ENCODE measurements around the gene POLR2B. TPM values are rescaled to one million over a fixed set of nuclear protein-coding genes. Genes with fewer than 3 reads are reported as not detected.

Gene POLR2B
- total RNA-seq, 1 donor from 2014 or later = 23.4 TPM

- H3K27me3 ChIP-seq = no peaks in the 10 kb centered on the region
- peaks cover 27 to 47% of the 10 kb centered on the region in 2 donors for H3K36me3 ChIP-seq
- no peak overlapping the region for H3K27ac ChIP-seq
- H3K4me3 ChIP-seq = no peak overlapping the region
- intact Hi-C loops (cut with DNase I) = no loop called here
- no peaks in the 10 kb centered on the region for H3K9me3 ChIP-seq
- no peak for DNase-seq (ENCODE audit: low spot score in 2 of 2)
- TF ChIP-seq CTCF (IDR thresholded peaks at IDR 0.05) = no peak
- peaks cover 0 to 9% of the 10 kb centered on the region in 2 donors for H3K4me1 ChIP-seq
These were observed 7.5 kb downstream of the POLR2B start for GRCh38 chr4:56986192-56986591.

DNA sequence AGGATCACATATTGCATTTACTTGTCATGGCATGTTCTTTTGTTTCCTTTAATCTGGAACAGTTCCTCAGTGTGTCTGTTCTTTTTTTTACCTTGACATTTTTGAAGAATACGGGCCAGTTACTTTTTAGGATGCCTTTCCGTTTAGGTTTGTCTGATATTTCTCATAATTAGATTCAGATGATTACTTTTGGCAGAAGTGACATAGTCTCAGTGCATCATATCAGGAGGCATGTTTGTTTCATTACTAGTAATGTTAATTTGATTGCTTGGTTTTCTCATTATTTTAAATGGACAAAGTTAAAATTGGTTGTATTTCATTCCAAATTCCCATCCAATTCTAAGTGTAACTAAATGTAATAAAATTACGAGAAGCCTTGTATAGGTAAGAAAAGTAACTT is 8.3 kb downstream of the POLR2B start:
- no peak for DNase-seq (ENCODE audit: low spot score in 2 of 2)
- Histone ChIP-seq H3K9me3 (no peaks in the 10 kb centered on the region), H3K36me3 (peaks cover 27 to 53% of the 10 kb centered on the region in 2 donors), H3K4me1 (peaks cover 0 to 5% of the 10 kb centered on the region in 2 donors), H3K27ac (no peak overlapping the region), H3K4me3 (no peak overlapping the region), H3K27me3 (no peaks in the 10 kb centered on the region)
- intact Hi-C loops (cut with DNase I) = no loop called here
- no peak for TF ChIP-seq CTCF (IDR thresholded peaks at IDR 0.05)

GRCh38 chr4:56990109-56990905 is 11.6 kb downstream of the POLR2B start:
- no peak for DNase-seq (ENCODE audit: low spot score in 2 of 2)
- H3K4me3 ChIP-seq = no peak overlapping the region
- no peaks in the 10 kb centered on the region for H3K27me3 ChIP-seq
- peaks cover 0 to 3% of the 10 kb centered on the region in 2 donors for H3K4me1 ChIP-seq
- H3K27ac ChIP-seq = no peak overlapping the region
- intact Hi-C loops (cut with DNase I) = no loop called here
- no peaks in the 10 kb centered on the region for H3K9me3 ChIP-seq
- peaks cover 41 to 75% of the 10 kb centered on the region in 2 donors for H3K36me3 ChIP-seq
- no peak for TF ChIP-seq CTCF (IDR thresholded peaks at IDR 0.05)

- peak in 1 of 2 donors; percentile 73 for DNase-seq (ENCODE audit: low spot score in 2 of 2)
These were observed 16.8 kb downstream of the POLR2B start for GRCh38 chr4:56995525-56995924.

DNA sequence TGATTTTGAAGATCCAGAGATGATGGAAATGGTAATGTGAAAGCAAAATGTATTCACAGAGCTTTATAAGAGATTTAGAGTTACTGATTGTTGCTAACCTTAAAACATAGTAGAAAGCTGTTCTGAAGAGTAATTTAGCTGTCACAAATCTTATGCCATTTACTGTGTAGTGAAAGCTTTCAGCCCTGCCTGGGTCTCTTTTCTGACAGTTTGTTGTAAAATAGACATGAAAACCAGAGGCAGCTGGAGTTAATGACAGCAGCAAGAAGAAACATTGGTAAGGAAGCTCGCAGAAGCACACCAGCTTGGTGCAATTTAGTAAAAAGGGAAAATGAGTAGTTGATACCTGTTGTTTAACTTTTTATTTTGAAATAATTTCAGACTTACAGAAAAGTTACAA is 21.1 kb downstream of the POLR2B start:
- no peak for DNase-seq (ENCODE audit: low spot score in 2 of 2)
- Histone ChIP-seq H3K4me1 (peaks cover 0 to 9% of the 10 kb centered on the region in 2 donors), H3K9me3 (no peaks in the 10 kb centered on the region), H3K27ac (no peak overlapping the region), H3K27me3 (no peaks in the 10 kb centered on the region), H3K36me3 (peaks cover 26 to 69% of the 10 kb centered on the region in 2 donors), H3K4me3 (no peak overlapping the region)
- intact Hi-C loops (cut with DNase I) = no loop called here
- no peak for TF ChIP-seq CTCF (IDR thresholded peaks at IDR 0.05)

More at GRCh38 chr4:56995525-56995924, 16.8 kb downstream of the POLR2B start:
- peaks cover 0 to 9% of the 10 kb centered on the region in 2 donors for H3K4me1 ChIP-seq
- H3K36me3 ChIP-seq = peaks cover 35 to 71% of the 10 kb centered on the region in 2 donors
- no peak overlapping the region for H3K4me3 ChIP-seq
- intact Hi-C loops (cut with DNase I) = no loop called here
- peak overlapping the region; percentile 14 to 31 for H3K27ac ChIP-seq
- no peaks in the 10 kb centered on the region for H3K9me3 ChIP-seq
- no peak for TF ChIP-seq CTCF (IDR thresholded peaks at IDR 0.05)
- H3K27me3 ChIP-seq = no peaks in the 10 kb centered on the region
